Tibial artery (tissue), 4 donors: ENCODE results near the gene ING3.

ENCODE experiments used
- DNase-seq, 2 donors: peaks; one replicate each; pipeline ENCODE4 v3.0.0-alpha.2; 2019
- H3K27ac ChIP-seq, 2 donors: fragments of 200-600 bp; sonication (generic) in 1 of 2; 1 replicate in 1 of 2; 2 replicates in 1 of 2; pipeline ENCODE4 v1.5.1; 2018 to 2019; ENCODE audit warnings: mild to moderate bottlenecking in 1 of 2
- H3K27me3 ChIP-seq, 2 donors: fragments of 200-600 bp; sonication (generic) in 1 of 2; one replicate each; pipeline versions ENCODE4 v1.5.1 to v1.6.0; 2016 to 2019
- H3K36me3 ChIP-seq, 3 donors: fragments of 200-600 bp; sonication (generic) in 2 of 3; one replicate each; pipeline ENCODE4 v1.5.1; 2016 to 2019; ENCODE audit warnings: mild to moderate bottlenecking in 2 of 3
- H3K4me1 ChIP-seq, 4 donors: fragments of 200-600 bp; sonication (generic) in 2 of 4; 1 replicate in 3 of 4; 2 replicates in 1 of 4; pipeline ENCODE4 v1.5.1; 2016 to 2019
- H3K4me3 ChIP-seq, 2 donors: fragments of 200-600 bp; sonication (generic) in 1 of 2; 1 replicate in 1 of 2; 2 replicates in 1 of 2; pipeline ENCODE4 v1.5.1; 2018 to 2019; ENCODE audit warnings: mild to moderate bottlenecking in 2 of 2
- H3K9me3 ChIP-seq, 3 donors: fragments of 200-600 bp; sonication (generic) in 1 of 3; one replicate each; pipeline ENCODE4 v1.5.1; 2016 to 2019
- CTCF ChIP-seq, 2 experiments: fragments of 200-600 bp in 1 of 2; fragments of 450-650 bp in 1 of 2; IDR thresholded peaks; one replicate each; pipeline ENCODE4 v1.5.1; 2017 to 2019; ENCODE audit warnings: antibody characterized with exemption in 2 of 2, mild to moderate bottlenecking in 1 of 2, moderate library complexity in 1 of 2
- intact Hi-C: fragments of 100-400 bp; cut with DNase I; formaldehyde crosslinking; loops from one replicate; pipeline ENCODE4 v1.15.0; 2023; ENCODE audit warnings: low total_unique reads

The ING3 gene

GRCh38 chr7:121005996-121006584 is 55.5 kb downstream of the ING3 start:
- no peak for DNase-seq
- Histone ChIP-seq H3K9me3 (no peaks in the 10 kb centered on the region), H3K4me1 (peaks cover 3 to 88% (median 28%) of the 10 kb centered on the region in 4 donors), H3K4me3 (no peak overlapping the region), H3K27ac (peak overlapping the region; percentile 45 to 61), H3K36me3 (no peaks in the 10 kb centered on the region), H3K27me3 (no peaks in the 10 kb centered on the region)
- no peak for TF ChIP-seq CTCF (IDR thresholded peaks at IDR 0.05)
- intact Hi-C loops, result no loop called here

GRCh38 chr7:121006711-121007315 is 56.2 kb downstream of the ING3 start:
- Histone ChIP-seq H3K27ac (peak overlapping the region; percentile 45 to 61), H3K27me3 (no peaks in the 10 kb centered on the region), H3K36me3 (no peaks in the 10 kb centered on the region), H3K4me1 (peaks cover 3 to 88% (median 25%) of the 10 kb centered on the region in 4 donors), H3K9me3 (no peaks in the 10 kb centered on the region), H3K4me3 (no peak overlapping the region)
- DNase-seq, result no peak
- TF ChIP-seq CTCF (IDR thresholded peaks at IDR 0.05), result no peak
- intact Hi-C loops, result no loop called here

GRCh38 chr7:121008816-121009215 is 58.2 kb downstream of the ING3 start:
- TF ChIP-seq CTCF (IDR thresholded peaks at IDR 0.05), result no peak
- Histone ChIP-seq H3K4me3 (no peak overlapping the region), H3K4me1 (peaks cover 3 to 83% (median 26%) of the 10 kb centered on the region in 4 donors), H3K9me3 (no peaks in the 10 kb centered on the region), H3K27ac (peak overlapping the region in 1 of 2 donors; percentile 34), H3K36me3 (no peaks in the 10 kb centered on the region), H3K27me3 (no peaks in the 10 kb centered on the region)
- DNase-seq, result no peak
- intact Hi-C loops, result no loop called here

GRCh38 chr7:121011401-121011800 is 60.8 kb downstream of the ING3 start:
- no peak for DNase-seq
- Histone ChIP-seq H3K4me3 (no peak overlapping the region), H3K27me3 (no peaks in the 10 kb centered on the region), H3K36me3 (no peaks in the 10 kb centered on the region), H3K4me1 (peaks cover 2 to 84% (median 21%) of the 10 kb centered on the region in 4 donors), H3K27ac (no peak overlapping the region), H3K9me3 (no peaks in the 10 kb centered on the region)
- TF ChIP-seq CTCF (IDR thresholded peaks at IDR 0.05), result no peak
- intact Hi-C loops, result no loop called here

- H3K27ac ChIP-seq, result peak overlapping the region in 1 of 2 donors; percentile 3
- TF ChIP-seq CTCF (IDR thresholded peaks at IDR 0.05), result no peak
- intact Hi-C loops, result no loop called here
Measured at GRCh38 chr7:121012170-121012874, 61.7 kb downstream of the ING3 start.

More at GRCh38 chr7:121012170-121012874, 61.7 kb downstream of the ING3 start:
- Histone ChIP-seq H3K36me3 (no peaks in the 10 kb centered on the region), H3K27me3 (no peaks in the 10 kb centered on the region), H3K4me3 (no peak overlapping the region), H3K4me1 (peaks cover 0 to 84% (median 23%) of the 10 kb centered on the region in 4 donors), H3K9me3 (no peaks in the 10 kb centered on the region)
- no peak for DNase-seq
